Measurements from ENCODE around the gene DLGAP3.
A peak's percentile ranks its signal among the peaks of the same experiment; 100 is the strongest.

The DLGAP3 gene

GRCh38 chr1:34900775-34901502, 28.5 kb downstream of the DLGAP3 start:
- no peak for DNase-seq

- no peak for DNase-seq
Measured at GRCh38 chr1:34899906-34900305, 29.5 kb downstream of the DLGAP3 start.

- DNase-seq = no peak
Measured at GRCh38 chr1:34899471-34899870, 30.0 kb downstream of the DLGAP3 start.

DNA sequence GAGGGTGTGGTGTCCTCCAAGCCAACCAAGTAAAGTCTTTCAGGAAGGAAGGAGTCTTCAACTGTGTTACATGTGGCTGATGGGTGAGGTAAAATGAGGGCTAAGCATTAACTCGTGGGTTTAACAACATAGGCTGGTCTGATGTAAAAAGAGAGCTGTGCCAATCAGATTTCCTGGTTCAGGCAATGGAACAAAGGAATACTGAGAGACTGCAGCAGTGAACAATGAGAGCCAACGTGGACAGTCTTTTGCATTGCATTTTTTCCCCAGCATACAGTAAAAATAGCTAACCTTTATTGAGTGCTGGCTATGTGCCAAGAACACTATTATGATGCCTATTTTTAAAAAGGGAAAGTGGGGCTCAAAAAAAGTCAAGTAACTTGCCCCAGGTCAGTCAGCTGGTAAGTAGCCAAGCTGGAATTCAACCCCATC, 31.1 kb downstream of the DLGAP3 start:
- DNase-seq = peak; percentile 38

- no peak for DNase-seq
Measured at GRCh38 chr1:34896612-34897011, 32.8 kb downstream of the DLGAP3 start.

DNA sequence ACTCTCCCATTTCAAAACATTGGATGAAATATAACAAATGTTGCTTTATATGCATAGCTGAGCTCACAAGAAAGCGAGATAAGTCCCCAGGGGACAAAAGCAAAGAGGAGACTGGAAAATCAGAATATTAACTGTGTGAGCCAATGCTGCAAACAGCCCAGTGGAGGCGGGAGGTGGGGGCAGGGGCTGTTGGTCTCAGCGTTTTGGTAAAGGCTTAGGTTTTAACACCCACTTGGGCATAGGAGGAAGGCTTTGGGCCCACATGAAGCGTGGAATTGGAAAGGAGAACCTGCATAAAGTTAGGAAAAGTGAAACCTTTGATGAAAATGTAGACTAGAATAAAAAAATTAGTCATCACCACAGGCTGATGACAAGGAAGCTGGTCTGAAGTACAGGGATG, 39.7 kb downstream of the DLGAP3 start:
- no peak for DNase-seq

DNA sequence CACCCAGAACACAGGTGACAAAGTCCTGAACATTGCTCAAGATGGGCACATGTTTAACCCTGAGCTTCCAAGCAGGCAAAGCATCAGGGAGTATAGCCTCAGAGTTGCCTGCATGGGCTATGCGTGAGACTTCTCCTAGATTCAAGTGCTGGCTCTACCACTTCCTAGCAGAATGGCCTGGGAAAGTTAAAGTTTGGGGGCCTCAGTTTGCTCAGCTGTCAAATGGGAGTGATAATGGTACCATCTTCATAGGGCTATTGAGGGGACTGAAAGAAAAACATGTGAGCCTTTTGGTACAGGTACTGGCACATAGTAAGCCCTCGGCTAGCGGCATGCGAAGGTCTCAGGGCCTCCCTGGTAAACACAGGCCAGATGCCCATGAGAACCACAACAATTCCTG, 41.9 kb downstream of the DLGAP3 start:
- DNase-seq = no peak

DNA sequence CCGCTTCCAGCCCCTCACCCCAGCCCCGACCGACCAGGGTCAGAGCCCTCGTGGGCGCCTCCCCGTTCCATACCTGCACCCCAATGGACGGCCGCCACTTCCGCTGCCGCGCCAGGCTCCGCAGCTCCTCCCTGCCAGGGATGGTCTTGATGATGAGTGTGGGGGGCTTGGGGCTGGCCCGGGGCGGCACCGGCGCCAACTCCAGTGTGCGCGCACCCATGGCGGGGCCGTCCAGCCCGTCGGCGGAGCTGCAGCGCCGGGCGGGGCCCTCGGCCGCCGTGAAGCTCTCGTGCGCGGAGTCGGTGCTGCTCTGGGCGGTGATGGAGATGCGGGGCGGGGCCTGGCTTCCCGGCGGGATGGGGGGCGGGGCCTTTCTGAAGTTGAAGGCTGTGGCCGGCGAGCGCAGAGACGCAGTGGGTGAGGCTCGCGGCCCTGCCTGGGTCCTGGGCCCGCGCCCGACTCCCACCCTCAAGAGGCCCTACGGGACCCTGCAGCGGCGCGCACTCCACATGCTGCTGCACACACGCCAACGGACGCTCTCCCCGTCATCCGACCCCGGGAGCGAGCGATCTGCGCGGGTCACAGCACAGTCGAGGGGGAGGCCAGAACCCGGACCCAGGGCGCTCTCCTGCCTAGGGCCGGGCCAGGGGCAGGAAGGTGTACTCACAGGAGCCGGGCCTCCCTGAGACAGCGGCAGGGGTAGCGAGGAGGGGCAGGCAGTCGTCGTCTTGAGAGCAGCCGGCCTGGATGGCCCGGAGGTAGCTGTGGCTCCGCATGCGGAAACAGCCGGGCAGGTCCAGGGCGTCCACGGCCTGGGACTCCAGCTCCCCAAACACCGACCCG, 43.8 kb downstream of the DLGAP3 start:
- no peak for DNase-seq

GRCh38 chr1:34884961-34885360, 44.5 kb downstream of the DLGAP3 start:
- peak; percentile 67 for DNase-seq

- no peak for DNase-seq
Measured at GRCh38 chr1:34884536-34884935, 44.9 kb downstream of the DLGAP3 start.

DNA sequence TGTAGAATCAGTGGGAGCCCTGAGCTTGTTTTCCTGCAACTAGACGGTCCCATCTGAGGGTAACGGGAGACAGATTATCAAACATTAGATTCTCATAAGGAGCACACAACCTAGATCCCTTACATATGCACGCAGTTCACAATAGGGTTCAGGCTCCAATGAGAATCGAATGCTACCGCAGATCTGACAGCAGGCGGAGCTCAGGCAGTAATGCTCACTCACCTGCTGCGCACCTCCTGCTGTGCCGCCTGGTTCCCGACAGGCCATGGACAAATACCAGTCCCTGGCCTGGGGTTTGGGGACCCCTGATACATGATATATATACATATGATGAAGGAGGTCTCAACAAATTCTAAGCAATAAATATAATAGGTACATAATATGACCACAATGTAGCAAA, 50.2 kb downstream of the DLGAP3 start:
- DNase-seq = no peak

- DNase-seq = no peak
Measured at GRCh38 chr1:34876406-34876805, 53.0 kb downstream of the DLGAP3 start.

- DNase-seq = no peak
Measured at GRCh38 chr1:34874296-34874952, 55.0 kb downstream of the DLGAP3 start.

DNA sequence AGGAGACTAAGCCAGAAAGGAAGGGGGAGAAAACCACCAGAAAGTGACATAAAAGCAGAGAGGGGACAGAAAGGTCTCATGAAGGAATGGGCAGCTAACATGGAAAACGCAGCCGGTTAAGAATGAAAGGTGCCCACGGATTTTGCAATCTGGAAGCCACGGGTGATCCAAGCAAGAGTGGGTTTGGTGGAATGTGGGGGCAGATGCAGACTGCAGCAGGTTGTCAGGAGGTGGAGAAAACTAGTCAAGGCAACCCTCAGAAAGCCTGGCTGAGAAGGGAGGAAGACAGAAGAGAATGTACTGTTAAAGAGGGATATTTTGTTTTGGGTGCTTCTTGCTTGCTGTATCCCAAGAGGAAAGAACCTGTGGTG, 57.3 kb downstream of the DLGAP3 start:
- no peak for DNase-seq

GRCh38 chr1:34871443-34872132, 57.9 kb downstream of the DLGAP3 start:
- peak; percentile 69 for DNase-seq

DNA sequence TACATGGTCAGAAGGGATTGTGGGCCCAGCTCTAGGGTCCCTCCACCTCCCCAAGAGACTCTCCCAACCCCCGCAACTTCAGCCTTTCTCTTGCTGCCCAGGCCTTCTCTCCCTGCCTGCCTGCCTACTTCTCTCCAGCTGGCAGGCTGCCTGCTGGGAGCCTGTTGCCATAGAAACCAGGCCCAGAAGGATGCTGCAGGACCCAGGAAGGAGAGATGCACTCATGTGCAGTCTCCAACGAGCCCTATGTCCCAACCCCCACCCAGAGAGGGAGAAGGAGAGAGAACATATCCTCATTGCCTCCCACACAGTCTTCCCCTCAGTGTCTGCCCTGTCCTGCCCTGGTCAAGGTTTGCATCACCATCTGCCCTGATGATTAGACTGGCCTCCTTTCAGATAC, 59.1 kb downstream of the DLGAP3 start:
- DNase-seq = no peak

DNA sequence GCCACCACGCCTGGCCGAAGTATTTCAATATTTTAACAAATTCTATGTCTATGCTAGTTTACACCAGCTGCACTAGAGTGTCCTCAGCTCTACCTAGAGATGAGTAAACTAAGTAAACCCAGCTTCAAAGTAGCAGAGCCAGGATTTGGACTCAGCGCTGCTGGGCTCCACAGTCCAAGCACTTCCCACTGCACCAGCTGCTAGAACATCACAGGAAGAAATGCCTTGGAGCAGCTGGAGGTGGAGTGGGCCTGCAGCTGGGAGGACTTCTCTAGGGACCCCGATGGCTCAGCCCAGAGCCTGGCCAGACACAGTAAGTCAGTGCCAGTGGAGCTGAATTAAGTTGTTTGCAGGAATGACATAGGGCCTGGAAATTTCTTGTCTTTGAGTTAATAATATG, 59.7 kb downstream of the DLGAP3 start:
- DNase-seq = no peak

DNA sequence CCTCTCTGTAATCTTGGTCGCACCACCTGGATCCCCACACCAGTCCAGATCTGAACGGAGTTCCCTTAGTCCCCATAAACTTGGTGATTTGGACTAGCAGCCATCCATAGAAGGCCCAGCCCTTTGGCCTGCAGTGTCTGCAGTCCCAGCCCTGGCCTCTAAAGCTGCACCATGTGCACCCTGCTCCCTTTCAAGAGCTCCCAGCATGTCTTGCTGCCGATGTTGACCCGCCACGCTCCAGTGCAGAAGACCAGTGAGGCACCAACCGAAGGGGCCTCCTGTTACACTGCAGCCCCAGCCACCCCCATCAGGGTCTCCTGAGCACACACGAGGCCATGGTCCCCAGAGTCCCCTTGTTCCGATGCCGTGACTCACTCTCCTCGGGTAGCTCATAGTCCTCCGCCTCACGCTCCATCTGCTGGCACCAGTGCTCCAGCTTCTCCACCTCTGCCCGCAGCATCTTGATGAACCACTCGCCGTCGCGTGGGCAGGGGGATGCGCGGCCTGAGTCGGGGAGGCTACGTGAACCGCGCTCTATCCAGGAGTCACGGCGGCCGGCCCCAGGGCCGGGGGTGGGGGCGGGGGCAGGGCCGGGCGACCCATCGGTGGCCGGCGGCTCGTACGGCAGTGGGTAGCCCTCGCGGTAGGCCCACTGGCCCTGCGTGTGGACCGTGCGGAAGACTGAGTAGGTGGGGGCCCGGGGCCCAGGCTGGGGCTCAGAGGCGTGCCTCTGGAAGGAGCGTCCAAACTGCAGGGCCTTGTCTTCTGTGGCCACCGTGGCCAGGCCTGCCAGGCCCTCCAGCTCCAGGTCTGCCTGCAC, 61.0 kb downstream of the DLGAP3 start:
- no peak for DNase-seq

GRCh38 chr1:34867415-34867814, 62.0 kb downstream of the DLGAP3 start:
- no peak for DNase-seq

DNA sequence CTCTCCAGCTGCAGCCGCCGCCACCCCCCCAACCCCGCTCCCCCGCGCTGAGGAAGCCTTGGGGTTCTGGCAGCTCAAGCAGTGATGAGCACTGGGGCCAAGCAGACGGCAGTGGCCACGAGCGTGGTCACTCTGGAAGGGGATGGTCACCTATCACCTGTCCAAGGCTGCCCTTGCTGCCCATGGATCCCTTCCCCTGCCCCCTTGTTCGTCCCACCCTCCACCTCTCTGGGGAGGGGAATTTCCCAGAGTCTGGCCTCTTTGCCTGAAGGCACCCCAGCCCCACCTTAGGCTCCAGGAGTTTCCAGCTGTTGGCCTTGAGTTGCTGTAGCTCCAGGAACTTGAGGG, 62.7 kb downstream of the DLGAP3 start:
- DNase-seq = no peak

GRCh38 chr1:34865981-34866761, 63.3 kb downstream of the DLGAP3 start:
- DNase-seq = peak; percentile 92

DNA sequence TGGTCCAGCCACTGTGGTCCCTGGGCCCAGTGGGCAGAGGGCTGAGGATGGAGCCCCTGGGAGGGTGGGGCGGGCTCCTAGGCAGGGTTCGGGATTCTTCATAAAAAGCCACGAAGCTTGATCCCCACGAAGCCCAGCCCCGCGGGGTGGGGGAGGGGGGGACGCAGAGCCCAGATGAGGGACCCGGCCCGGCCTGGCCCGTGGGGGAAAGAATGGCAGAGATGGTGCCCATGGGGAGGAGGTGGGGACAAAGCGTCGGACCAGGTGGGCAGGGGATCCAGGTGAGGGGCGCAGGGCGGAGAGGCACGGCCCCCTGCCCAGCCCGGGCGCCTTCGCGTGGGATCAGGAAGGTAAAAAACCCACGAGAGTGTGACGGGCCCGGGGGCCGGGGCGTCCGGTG, 63.9 kb downstream of the DLGAP3 start:
- no peak for DNase-seq
